Measurements from ENCODE around the gene CALHM2. TPM values are rescaled to one million over a fixed set of nuclear protein-coding genes. Genes with fewer than 3 reads are reported as not detected.

CALHM2 gene
- polyA plus RNA-seq, 4 donors = 1.1 to 29.1 (median 5.1) TPM

GRCh38 chr10:103413564-103413963, 38.6 kb downstream of the CALHM2 start:
- DNase-seq = peak in 1 of 2 donors; percentile 34
- 90 to 98% (median 95%) methylated on average over 2 of the region's 2 CpGs for WGBS, 3 donors
- H3K27me3 ChIP-seq (ENCODE audit: control insufficient read depth in 3 of 3, insufficient read depth in 3 of 3, low read length in 3 of 3) = no peaks in the 10 kb centered on the region
- H3K27ac ChIP-seq (ENCODE audit: low read depth in 1 of 3, low read length in 2 of 3) = no peak overlapping the region
- H3K9me3 ChIP-seq (ENCODE audit: control insufficient read depth in 2 of 2, insufficient read depth in 1 of 2, low read depth in 1 of 2, low read length in 1 of 2) = no peaks in the 10 kb centered on the region
- H3K4me1 ChIP-seq (ENCODE audit: control insufficient read depth in 3 of 3, insufficient read depth in 2 of 3, low read depth in 1 of 3, low read length in 2 of 3) = no peaks in the 10 kb centered on the region
- no peak overlapping the region for H3K4me3 ChIP-seq (ENCODE audit: low read depth in 1 of 3, low read length in 3 of 3)
- H3K36me3 ChIP-seq (ENCODE audit: control insufficient read depth in 3 of 3, insufficient read depth in 2 of 3, low read depth in 1 of 3, low read length in 3 of 3) = peaks cover 25 to 70% (median 42%) of the 10 kb centered on the region in 3 donors
- FAIRE-seq = no peak

DNA sequence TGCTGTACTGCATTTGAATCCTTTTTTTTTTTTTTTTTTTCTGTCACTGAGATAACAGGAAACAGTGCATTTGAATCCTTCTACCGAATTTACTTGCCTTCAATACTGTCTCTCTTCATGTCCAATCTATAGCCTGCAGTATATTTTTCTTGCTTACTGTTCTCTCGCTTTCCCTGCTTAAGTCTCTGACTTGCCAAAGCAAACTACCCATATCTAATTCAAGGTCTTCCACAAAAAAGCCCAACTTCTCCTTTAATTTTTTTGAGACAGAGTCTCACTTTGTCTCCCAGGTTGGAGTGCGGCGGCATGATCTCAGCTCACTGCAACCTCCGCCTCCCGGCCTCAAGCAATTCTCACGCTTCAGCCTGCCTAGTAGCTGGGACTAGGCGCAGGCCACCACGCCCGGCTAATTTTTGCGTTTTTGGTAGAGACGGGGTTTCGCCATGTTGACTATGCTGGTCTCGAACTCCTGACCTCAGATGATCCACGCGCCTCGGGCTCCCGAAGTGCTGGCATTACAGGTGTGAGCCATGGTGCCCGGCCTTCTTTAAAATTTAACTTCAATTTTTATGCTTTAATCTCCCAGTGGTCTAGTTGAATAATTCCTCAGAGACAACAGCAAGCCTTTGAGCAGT, 54.9 kb downstream of the CALHM2 start:
- Histone ChIP-seq H3K27me3 (ENCODE audit: control insufficient read depth in 3 of 3, insufficient read depth in 3 of 3, low read length in 3 of 3) (no peaks in the 10 kb centered on the region), H3K27ac (ENCODE audit: low read depth in 1 of 3, low read length in 2 of 3) (no peak overlapping the region), H3K9me3 (ENCODE audit: control insufficient read depth in 2 of 2, insufficient read depth in 1 of 2, low read depth in 1 of 2, low read length in 1 of 2) (no peaks in the 10 kb centered on the region), H3K36me3 (ENCODE audit: control insufficient read depth in 3 of 3, insufficient read depth in 2 of 3, low read depth in 1 of 3, low read length in 3 of 3) (peaks cover 6 to 30% (median 10%) of the 10 kb centered on the region in 3 donors), H3K4me3 (ENCODE audit: low read depth in 1 of 3, low read length in 3 of 3) (peak overlapping the region; percentile 55 to 95 (median 77)), H3K4me1 (ENCODE audit: control insufficient read depth in 3 of 3, insufficient read depth in 2 of 3, low read depth in 1 of 3, low read length in 2 of 3) (peaks cover 0 to 14% (median 5%) of the 10 kb centered on the region in 3 donors)
- DNase-seq (peak; percentile 3 to 17), FAIRE-seq (no peak)
- 28 to 53% (median 40%) methylated on average over 19 of the region's 19 CpGs for whole genome bisulfite sequencing, 3 donors

GRCh38 chr10:103396789-103397087, 55.4 kb downstream of the CALHM2 start:
- Histone ChIP-seq H3K36me3 (ENCODE audit: control insufficient read depth in 3 of 3, insufficient read depth in 2 of 3, low read depth in 1 of 3, low read length in 3 of 3) (peaks cover 7 to 31% (median 8%) of the 10 kb centered on the region in 3 donors), H3K9me3 (ENCODE audit: control insufficient read depth in 2 of 2, insufficient read depth in 1 of 2, low read depth in 1 of 2, low read length in 1 of 2) (no peaks in the 10 kb centered on the region), H3K4me1 (ENCODE audit: control insufficient read depth in 3 of 3, insufficient read depth in 2 of 3, low read depth in 1 of 3, low read length in 2 of 3) (peaks cover 0 to 14% (median 5%) of the 10 kb centered on the region in 3 donors), H3K4me3 (ENCODE audit: low read depth in 1 of 3, low read length in 3 of 3) (peak overlapping the region; percentile 55 to 95 (median 77)), H3K27ac (ENCODE audit: low read depth in 1 of 3, low read length in 2 of 3) (peak overlapping the region in 2 of 3 donors; percentile 47 to 75), H3K27me3 (ENCODE audit: control insufficient read depth in 3 of 3, insufficient read depth in 3 of 3, low read length in 3 of 3) (no peaks in the 10 kb centered on the region)
- 0 to 1% (median 1%) methylated on average over 8 of the region's 8 CpGs for WGBS, 3 donors
- FAIRE-seq = no peak
- DNase-seq = no peak

Other genes with a start within 250 kb of the CALHM2 start
- under 1 TPM in 2 of 4 donors, not detected in 2; 0.01 to 0.09 TPM for gene RPEL1, start 206.5 kb downstream of the CALHM2 start, polyA plus RNA-seq
- 1 to 10 TPM in 2 of 4 donors, under 1 TPM in 1, not detected in 1; 0.54 to 4.1 (median 1.2) TPM for gene INA, start 175.2 kb downstream of the CALHM2 start, polyA plus RNA-seq
- gene PCGF6, start 101.2 kb downstream of the CALHM2 start, polyA plus RNA-seq = 1 to 10 TPM; 5.9 to 7.1 (median 6.5) TPM
- 1 to 10 TPM; 2.7 to 5.8 (median 3.3) TPM for gene TAF5, start 84.4 kb downstream of the CALHM2 start, polyA plus RNA-seq
- 1,000 to 10,000 TPM in 2 of 4 donors, 100 to 1,000 TPM in 2; 255 to 1,935 (median 1,031) TPM for gene ATP5MK, start 55.9 kb downstream of the CALHM2 start, polyA plus RNA-seq
- 10 to 100 TPM in 2 of 4 donors, 1 to 10 TPM in 2; 5.9 to 21.0 (median 13.3) TPM for gene PDCD11, start 55.7 kb downstream of the CALHM2 start, polyA plus RNA-seq
- gene CALHM1, start 6.5 kb upstream of the CALHM2 start, polyA plus RNA-seq = under 1 TPM in 2 of 4 donors, not detected in 2; 0.03 to 0.06 TPM
- gene CALHM3, start 26.9 kb upstream of the CALHM2 start, polyA plus RNA-seq = under 1 TPM in 1 of 4 donors, not detected in 3; 0.13 TPM
- gene NEURL1, start 41.3 kb upstream of the CALHM2 start, polyA plus RNA-seq = 10 to 100 TPM; 14.6 to 48.6 (median 20.8) TPM

Measured in small intestine (tissue), 7 donors.